ENCODE data around the gene MAGI1.

The MAGI1 gene

DNA sequence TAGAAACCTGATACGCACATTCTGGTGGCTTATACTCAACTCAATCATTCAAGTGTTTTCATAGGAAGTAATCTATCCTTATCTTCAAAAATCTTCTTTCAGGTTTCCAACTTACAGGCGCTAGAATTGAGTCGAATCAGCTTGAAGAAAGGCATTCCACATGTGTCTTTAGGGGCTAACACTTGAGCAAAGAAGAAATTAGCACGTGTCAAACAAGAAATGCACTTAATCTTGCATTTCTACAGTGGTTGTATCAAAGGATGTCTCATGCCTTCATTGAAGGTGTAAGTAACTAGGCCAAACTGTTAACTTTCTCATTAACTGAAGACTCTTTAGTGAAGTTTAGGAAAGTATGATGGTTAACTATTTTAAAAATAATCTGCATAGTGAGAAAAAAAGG, 557.6 kb downstream of the MAGI1 start:
- POLR2A ChIA-PET, result no interaction called here

GRCh38 chr3:65479990-65480389, 558.7 kb downstream of the MAGI1 start:
- POLR2A ChIA-PET, result no interaction called here
- DNase-seq (ENCODE audit: extremely low spot score), result no peak
- CTCF ChIA-PET, result interaction anchor here (0.9 to 1.2 kb wide), 2 partner anchors 11 to 32 kb away, joined by 3 read pairs; no protein-coding TSS in a partner anchor
- TF ChIP-seq, protein P1, sequence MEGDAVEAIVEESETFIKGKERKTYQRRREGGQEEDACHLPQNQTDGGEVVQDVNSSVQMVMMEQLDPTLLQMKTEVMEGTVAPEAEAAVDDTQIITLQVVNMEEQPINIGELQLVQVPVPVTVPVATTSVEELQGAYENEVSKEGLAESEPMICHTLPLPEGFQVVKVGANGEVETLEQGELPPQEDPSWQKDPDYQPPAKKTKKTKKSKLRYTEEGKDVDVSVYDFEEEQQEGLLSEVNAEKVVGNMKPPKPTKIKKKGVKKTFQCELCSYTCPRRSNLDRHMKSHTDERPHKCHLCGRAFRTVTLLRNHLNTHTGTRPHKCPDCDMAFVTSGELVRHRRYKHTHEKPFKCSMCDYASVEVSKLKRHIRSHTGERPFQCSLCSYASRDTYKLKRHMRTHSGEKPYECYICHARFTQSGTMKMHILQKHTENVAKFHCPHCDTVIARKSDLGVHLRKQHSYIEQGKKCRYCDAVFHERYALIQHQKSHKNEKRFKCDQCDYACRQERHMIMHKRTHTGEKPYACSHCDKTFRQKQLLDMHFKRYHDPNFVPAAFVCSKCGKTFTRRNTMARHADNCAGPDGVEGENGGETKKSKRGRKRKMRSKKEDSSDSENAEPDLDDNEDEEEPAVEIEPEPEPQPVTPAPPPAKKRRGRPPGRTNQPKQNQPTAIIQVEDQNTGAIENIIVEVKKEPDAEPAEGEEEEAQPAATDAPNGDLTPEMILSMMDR (IDR thresholded peaks at IDR 0.05; ENCODE audit: control extremely low read depth, extremely low read depth, low read depth, missing control alignments), result no peak

More for the DNA sequence above, 557.6 kb downstream of the MAGI1 start:
- TF ChIP-seq, protein P1 (IDR thresholded peaks at IDR 0.05; ENCODE audit: control extremely low read depth, extremely low read depth, low read depth, missing control alignments), result no peak
- CTCF ChIA-PET, result no interaction called here
- no peak for DNase-seq (ENCODE audit: extremely low spot score)

- no peak for DNase-seq (ENCODE audit: extremely low spot score)
- POLR2A ChIA-PET, result no interaction called here
- CTCF ChIA-PET, result interaction anchor here (0.9 to 1.0 kb wide), 2 partner anchors 31 to 41 kb away, joined by 3 read pairs; no protein-coding TSS in a partner anchor
- TF ChIP-seq, protein P1 (IDR thresholded peaks at IDR 0.05; ENCODE audit: control extremely low read depth, extremely low read depth, low read depth, missing control alignments), result no peak
These were observed 559.9 kb downstream of the MAGI1 start for GRCh38 chr3:65478551-65479500.

- POLR2A ChIA-PET, result no interaction called here
- no peak for DNase-seq (ENCODE audit: extremely low spot score)
- CTCF ChIA-PET, result interaction anchor here (1.2 kb wide), 1 partner anchor 10 kb away, joined by 3 read pairs; no protein-coding TSS in a partner anchor
- TF ChIP-seq, protein P1 (IDR thresholded peaks at IDR 0.05; ENCODE audit: control extremely low read depth, extremely low read depth, low read depth, missing control alignments), result no peak
These were observed 565.0 kb downstream of the MAGI1 start for GRCh38 chr3:65473736-65474135.

GRCh38 chr3:65472501-65472900, 566.2 kb downstream of the MAGI1 start:
- DNase-seq (ENCODE audit: extremely low spot score), result no peak
- TF ChIP-seq, protein P1 (IDR thresholded peaks at IDR 0.05; ENCODE audit: control extremely low read depth, extremely low read depth, low read depth, missing control alignments), result no peak
- ChIA-PET CTCF (no interaction called here), POLR2A (no interaction called here)

DNA sequence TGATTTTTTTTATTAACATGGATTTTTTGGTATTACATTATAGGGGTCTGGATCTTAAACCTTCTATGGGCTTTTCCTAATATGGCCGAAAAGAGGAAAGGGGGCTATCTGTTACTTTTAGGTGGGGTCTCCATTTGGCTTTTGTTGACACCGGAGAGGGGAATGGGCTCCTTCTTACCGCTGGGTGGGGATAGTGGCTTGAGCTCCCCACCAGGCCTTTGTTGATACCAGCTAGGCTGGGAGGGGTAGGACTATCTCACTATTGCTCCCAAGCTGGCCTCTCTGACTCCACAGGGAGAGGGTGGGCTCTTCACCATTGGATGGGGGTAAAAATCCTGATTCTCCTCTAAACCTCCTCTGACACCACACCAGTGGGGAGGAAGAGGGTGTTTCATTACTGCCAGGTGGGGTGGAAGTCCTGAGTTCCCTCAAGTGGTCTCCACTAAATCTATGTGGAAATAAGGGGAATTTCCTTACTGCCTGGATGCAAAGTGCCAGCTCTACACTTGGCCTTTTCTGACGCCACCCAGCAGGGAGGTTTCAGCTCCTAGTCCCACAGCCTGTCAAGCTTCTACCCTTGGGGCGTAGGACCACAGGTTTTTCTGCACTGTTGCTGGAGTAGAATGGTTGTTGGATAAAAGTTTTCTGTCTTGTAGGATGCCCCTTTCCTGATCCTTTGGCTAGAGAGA, 572.3 kb downstream of the MAGI1 start:
- TF ChIP-seq, protein P1 (IDR thresholded peaks at IDR 0.05; ENCODE audit: control extremely low read depth, extremely low read depth, low read depth, missing control alignments), result no peak
- CTCF ChIA-PET, result interaction anchor here (2.6 kb wide), 1 partner anchor 10 kb away, joined by 13 read pairs; no protein-coding TSS in a partner anchor

More for the DNA sequence above, 572.3 kb downstream of the MAGI1 start:
- POLR2A ChIA-PET, result no interaction called here
- no peak for DNase-seq (ENCODE audit: extremely low spot score)

Data from GM10248 (cell line).